Panc1 (cell line): ENCODE results near the gene TBC1D12.

ENCODE experiments used
- POLR2AphosphoS5 ChIP-seq: IDR thresholded peaks from 2 replicates; pipeline ENCODE4 v1.6.1; 2012; ENCODE audit warnings: mild to moderate bottlenecking, low read depth, low read length, moderate library complexity
- REST ChIP-seq, 2 experiments: IDR thresholded peaks; 2 replicates each; pipeline ENCODE4 v1.6.1; 2011 to 2012; ENCODE audit warnings: low read depth in 2 of 2, control low read depth in 1 of 2, low read length in 1 of 2, mild to moderate bottlenecking in 1 of 2, moderate library complexity in 1 of 2; ENCODE audit not compliant: insufficient read depth in 1 of 2
- SIN3A ChIP-seq: IDR thresholded peaks from 2 replicates; pipeline ENCODE4 v1.6.1; 2012; ENCODE audit warnings: low read depth, mild to moderate bottlenecking, low read length, moderate library complexity, borderline replicate concordance; ENCODE audit not compliant: insufficient read depth
- TCF7L2 ChIP-seq: IDR thresholded peaks from 2 replicates; pipeline ENCODE4 v1.6.1; 2011; ENCODE audit warnings: mild to moderate bottlenecking, low read depth, low read length, inconsistent platforms
- TF ChIP-seq, protein P1 (sequence below): fragments of 450-650 bp; IDR thresholded peaks from 2 replicates; pipeline ENCODE4 v1.5.1; 2017; ENCODE audit warnings: mild to moderate bottlenecking

GRCh38 chr10:94417321-94417720 lies 15.0 kb downstream of the TBC1D12 start:
- no peak for TF ChIP-seq POLR2AphosphoS5
- TF ChIP-seq, protein P1, sequence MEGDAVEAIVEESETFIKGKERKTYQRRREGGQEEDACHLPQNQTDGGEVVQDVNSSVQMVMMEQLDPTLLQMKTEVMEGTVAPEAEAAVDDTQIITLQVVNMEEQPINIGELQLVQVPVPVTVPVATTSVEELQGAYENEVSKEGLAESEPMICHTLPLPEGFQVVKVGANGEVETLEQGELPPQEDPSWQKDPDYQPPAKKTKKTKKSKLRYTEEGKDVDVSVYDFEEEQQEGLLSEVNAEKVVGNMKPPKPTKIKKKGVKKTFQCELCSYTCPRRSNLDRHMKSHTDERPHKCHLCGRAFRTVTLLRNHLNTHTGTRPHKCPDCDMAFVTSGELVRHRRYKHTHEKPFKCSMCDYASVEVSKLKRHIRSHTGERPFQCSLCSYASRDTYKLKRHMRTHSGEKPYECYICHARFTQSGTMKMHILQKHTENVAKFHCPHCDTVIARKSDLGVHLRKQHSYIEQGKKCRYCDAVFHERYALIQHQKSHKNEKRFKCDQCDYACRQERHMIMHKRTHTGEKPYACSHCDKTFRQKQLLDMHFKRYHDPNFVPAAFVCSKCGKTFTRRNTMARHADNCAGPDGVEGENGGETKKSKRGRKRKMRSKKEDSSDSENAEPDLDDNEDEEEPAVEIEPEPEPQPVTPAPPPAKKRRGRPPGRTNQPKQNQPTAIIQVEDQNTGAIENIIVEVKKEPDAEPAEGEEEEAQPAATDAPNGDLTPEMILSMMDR: no peak
- no peak for TF ChIP-seq TCF7L2
- TF ChIP-seq REST (IDR thresholded peaks at IDR 0.05; ENCODE audit: insufficient read depth in 1 of 2, low read depth in 2 of 2, low read length in 1 of 2): no peak
- no peak for TF ChIP-seq SIN3A
